Activated CD8-positive, alpha-beta memory T cell treated with anti-CD3 and anti-CD28 coated beads for 48 hours (primary cell): ENCODE measurements around the gene DYSF.

ENCODE experiments used
- DNase-seq, 3 experiments: peaks; one replicate each; pipeline ENCODE4 v3.0.0-alpha.2; 2020; ENCODE audit warnings: low read depth in 2 of 3, low spot score in 2 of 3

Gene DYSF

GRCh38 chr2:71548646-71549425 lies 95.5 kb downstream of the DYSF start:
- peak in 2 of 3 experiments; percentile 40 to 41 for DNase-seq

- DNase-seq = no peak
These were observed 97.7 kb downstream of the DYSF start for GRCh38 chr2:71550801-71551630.

- no peak for DNase-seq
These were observed 98.2 kb downstream of the DYSF start for GRCh38 chr2:71551631-71551915.

GRCh38 chr2:71552356-71552755 lies 99.0 kb downstream of the DYSF start:
- no peak for DNase-seq

GRCh38 chr2:71552861-71553301 lies 99.5 kb downstream of the DYSF start:
- no peak for DNase-seq

GRCh38 chr2:71554028-71554705 lies 100.8 kb downstream of the DYSF start:
- no peak for DNase-seq

- DNase-seq = no peak
These were observed 101.3 kb downstream of the DYSF start for GRCh38 chr2:71554706-71555056.

- DNase-seq = no peak
These were observed 102.6 kb downstream of the DYSF start for GRCh38 chr2:71555798-71556454.

GRCh38 chr2:71556692-71557250 lies 103.4 kb downstream of the DYSF start:
- no peak for DNase-seq

- DNase-seq = no peak
These were observed 104.0 kb downstream of the DYSF start for GRCh38 chr2:71557321-71557720.

GRCh38 chr2:71558300-71559051 lies 105.1 kb downstream of the DYSF start:
- no peak for DNase-seq

- DNase-seq = no peak
These were observed 105.9 kb downstream of the DYSF start for GRCh38 chr2:71559080-71559827.

- DNase-seq = no peak
These were observed 106.7 kb downstream of the DYSF start for GRCh38 chr2:71559828-71560637.

- no peak for DNase-seq
These were observed 107.3 kb downstream of the DYSF start for GRCh38 chr2:71560638-71561011.

GRCh38 chr2:71561441-71562267 lies 108.3 kb downstream of the DYSF start:
- DNase-seq = no peak

GRCh38 chr2:71562518-71562917 lies 109.2 kb downstream of the DYSF start:
- DNase-seq = no peak

- DNase-seq = no peak
These were observed 110.5 kb downstream of the DYSF start for GRCh38 chr2:71563872-71564271.

GRCh38 chr2:71564361-71564760 lies 111.0 kb downstream of the DYSF start:
- DNase-seq = no peak
